Sigmoid colon (tissue), 7 donors: Measurements from ENCODE around the gene IGSF21. TPM values are rescaled to one million over a fixed set of nuclear protein-coding genes. Genes with fewer than 3 reads are reported as not detected.

ENCODE experiments used
- DNase-seq: peaks from one replicate; pipeline ENCODE4 v3.0.0-alpha.2; 2019
- H3K27ac ChIP-seq, 4 donors: fragments of 200-600 bp; sonication (generic); one replicate each; pipeline ENCODE4 v1.5.1; 2016 to 2019; ENCODE audit warnings: mild to moderate bottlenecking in 1 of 4
- H3K27me3 ChIP-seq, 3 donors: fragments of 200-600 bp; sonication (generic); one replicate each; pipeline ENCODE4 v1.5.1; 2019; ENCODE audit warnings: mild to moderate bottlenecking in 1 of 3
- H3K36me3 ChIP-seq, 4 donors: fragments of 200-600 bp; sonication (generic); one replicate each; pipeline ENCODE4 v1.5.1; 2016 to 2019
- H3K4me1 ChIP-seq, 4 donors: fragments of 200-600 bp; sonication (generic); one replicate each; pipeline ENCODE4 v1.5.1; 2017 to 2019
- H3K4me3 ChIP-seq, 4 donors: fragments of 200-600 bp; sonication (generic); one replicate each; pipeline ENCODE4 v1.5.1; 2017 to 2019; ENCODE audit warnings: mild to moderate bottlenecking in 2 of 4, moderate library complexity in 1 of 4
- H3K9me3 ChIP-seq, 4 donors: fragments of 200-600 bp in 3 of 4; sonication (generic) in 3 of 4; one replicate each; pipeline versions ENCODE4 v1.5.1 to v1.6.1; 2013 to 2019
- EP300 ChIP-seq, 4 donors: sonication (generic); formaldehyde crosslinking; IDR thresholded peaks; one replicate each; pipeline ENCODE4 v1.6.1; 2017; ENCODE audit warnings: antibody characterized with exemption in 4 of 4
- POLR2A ChIP-seq, 2 donors: fragments of 450-650 bp; IDR thresholded peaks; one replicate each; pipeline ENCODE4 v1.6.1; 2016; ENCODE audit warnings: antibody characterized with exemption in 2 of 2, mild to moderate bottlenecking in 2 of 2, moderate library complexity in 2 of 2
- POLR2AphosphoS5 ChIP-seq, 4 donors: sonication (generic); formaldehyde crosslinking; IDR thresholded peaks; one replicate each; pipeline ENCODE4 v1.6.1; 2017; ENCODE audit warnings: antibody characterized with exemption in 4 of 4
- WGBS, 2 donors: extraction: QIAGEN DNeasy Blood & Tissue Kit; methylation state at CpG; one replicate each; pipeline ENCODE4 v1.1.7; 2013; 5-methylcytosine and 5-hydroxymethylcytosine counted together
- intact Hi-C: fragments of 100-400 bp; cut with DNase I; formaldehyde crosslinking; loops from one replicate; pipeline ENCODE4 v1.15.1; 2023
- polyA plus RNA-seq, 3 donors: library from polyadenylated mRNA; stranded (reverse); fragments of 200-250 nt; gene quantifications; one replicate each; pipeline ENCODE4 v1.2.3, GENCODE V29; 2013
- total RNA-seq, 4 donors: library from RNA; depleted of rRNA; stranded (reverse); fragments of >200 nt; gene quantifications; one replicate each; pipeline ENCODE4 v1.1.0, GENCODE V29; 2016
- TF ChIP-seq, protein P1 (sequence below), 4 experiments: fragments of 450-650 bp in 3 of 4; fragments of 200-600 bp in 1 of 4; IDR thresholded peaks; one replicate each; pipeline ENCODE4 v1.5.1; 2016 to 2019; ENCODE audit warnings: antibody characterized with exemption in 4 of 4, mild to moderate bottlenecking in 3 of 4, moderate library complexity in 2 of 4
- donor health status: healthy with polysubstance abuse.
- donor health status: Bipolar disorder and iron deficiency.
- donor health status: healthy.

Gene IGSF21
- total and polyA plus RNA-seq, 7 donors: 0.55 to 2.6 (median 1.1) TPM; not detected in 2

GRCh38 chr1:18062185-18062584 lies 45.4 kb upstream of the IGSF21 start:
- DNase-seq: no peak
- intact Hi-C loops: no loop called here
- Histone ChIP-seq H3K36me3 (no peaks in the 10 kb centered on the region), H3K4me1 (no peaks in the 10 kb centered on the region), H3K27ac (no peak overlapping the region), H3K27me3 (peaks cover 0 to 29% (median 0%) of the 10 kb centered on the region in 3 donors), H3K4me3 (no peak overlapping the region), H3K9me3 (peaks cover 0 to 3% (median 0%) of the 10 kb centered on the region in 4 donors)
- 63 to 65% methylated on average over 3 of the region's 3 CpGs for WGBS, 2 donors
- TF ChIP-seq, protein P1, sequence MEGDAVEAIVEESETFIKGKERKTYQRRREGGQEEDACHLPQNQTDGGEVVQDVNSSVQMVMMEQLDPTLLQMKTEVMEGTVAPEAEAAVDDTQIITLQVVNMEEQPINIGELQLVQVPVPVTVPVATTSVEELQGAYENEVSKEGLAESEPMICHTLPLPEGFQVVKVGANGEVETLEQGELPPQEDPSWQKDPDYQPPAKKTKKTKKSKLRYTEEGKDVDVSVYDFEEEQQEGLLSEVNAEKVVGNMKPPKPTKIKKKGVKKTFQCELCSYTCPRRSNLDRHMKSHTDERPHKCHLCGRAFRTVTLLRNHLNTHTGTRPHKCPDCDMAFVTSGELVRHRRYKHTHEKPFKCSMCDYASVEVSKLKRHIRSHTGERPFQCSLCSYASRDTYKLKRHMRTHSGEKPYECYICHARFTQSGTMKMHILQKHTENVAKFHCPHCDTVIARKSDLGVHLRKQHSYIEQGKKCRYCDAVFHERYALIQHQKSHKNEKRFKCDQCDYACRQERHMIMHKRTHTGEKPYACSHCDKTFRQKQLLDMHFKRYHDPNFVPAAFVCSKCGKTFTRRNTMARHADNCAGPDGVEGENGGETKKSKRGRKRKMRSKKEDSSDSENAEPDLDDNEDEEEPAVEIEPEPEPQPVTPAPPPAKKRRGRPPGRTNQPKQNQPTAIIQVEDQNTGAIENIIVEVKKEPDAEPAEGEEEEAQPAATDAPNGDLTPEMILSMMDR (IDR thresholded peaks at IDR 0.05): no peak
- no peak for TF ChIP-seq POLR2A (IDR thresholded peaks at IDR 0.05)
- TF ChIP-seq EP300 (IDR thresholded peaks at IDR 0.05): no peak
- no peak for TF ChIP-seq POLR2AphosphoS5 (IDR thresholded peaks at IDR 0.05)

GRCh38 chr1:18064534-18064933 lies 43.1 kb upstream of the IGSF21 start:
- Histone ChIP-seq H3K4me1 (no peaks in the 10 kb centered on the region), H3K36me3 (no peaks in the 10 kb centered on the region), H3K4me3 (no peak overlapping the region), H3K27me3 (peaks cover 0 to 9% (median 0%) of the 10 kb centered on the region in 3 donors), H3K9me3 (peaks cover 0 to 3% (median 0%) of the 10 kb centered on the region in 4 donors), H3K27ac (no peak overlapping the region)
- intact Hi-C loops: no loop called here
- WGBS, 2 donors: 2 to 19% methylated on average over 7 of the region's 7 CpGs
- TF ChIP-seq POLR2A (IDR thresholded peaks at IDR 0.05) (no peak), POLR2AphosphoS5 (IDR thresholded peaks at IDR 0.05) (no peak), EP300 (IDR thresholded peaks at IDR 0.05) (no peak)
- TF ChIP-seq, protein P1 (IDR thresholded peaks at IDR 0.05): no peak
- no peak for DNase-seq

DNA sequence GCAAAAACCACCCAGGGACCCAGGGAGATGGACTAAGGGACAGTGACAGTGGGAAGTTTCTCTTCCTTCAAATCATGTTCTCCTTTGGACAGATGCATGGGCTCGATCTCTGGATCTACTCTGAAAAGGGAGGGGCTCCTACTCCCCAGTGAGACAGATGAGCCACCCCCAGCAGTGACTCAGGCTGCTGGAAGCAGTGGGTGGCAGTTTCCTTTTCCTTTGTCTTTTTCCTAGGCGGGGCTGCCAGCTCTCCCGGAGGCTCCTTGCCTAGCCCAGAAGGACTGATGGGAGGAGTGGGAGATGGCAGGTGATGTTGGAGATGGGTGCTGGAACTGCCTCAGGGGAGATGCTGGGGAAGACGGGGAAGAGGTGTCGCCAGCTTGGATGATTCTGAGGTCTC lies 41.0 kb upstream of the IGSF21 start:
- no peak for DNase-seq
- Histone ChIP-seq H3K4me3 (no peak overlapping the region), H3K9me3 (peaks cover 0 to 3% (median 0%) of the 10 kb centered on the region in 4 donors), H3K27me3 (peaks cover 0 to 9% (median 0%) of the 10 kb centered on the region in 3 donors), H3K36me3 (no peaks in the 10 kb centered on the region), H3K27ac (no peak overlapping the region), H3K4me1 (no peaks in the 10 kb centered on the region)
- TF ChIP-seq POLR2A (IDR thresholded peaks at IDR 0.05) (no peak), POLR2AphosphoS5 (IDR thresholded peaks at IDR 0.05) (no peak), EP300 (IDR thresholded peaks at IDR 0.05) (no peak)
- TF ChIP-seq, protein P1 (IDR thresholded peaks at IDR 0.05): no peak
- 75 to 82% methylated on average over 5 of the region's 5 CpGs for WGBS, 2 donors
- intact Hi-C loops: no loop called here

DNA sequence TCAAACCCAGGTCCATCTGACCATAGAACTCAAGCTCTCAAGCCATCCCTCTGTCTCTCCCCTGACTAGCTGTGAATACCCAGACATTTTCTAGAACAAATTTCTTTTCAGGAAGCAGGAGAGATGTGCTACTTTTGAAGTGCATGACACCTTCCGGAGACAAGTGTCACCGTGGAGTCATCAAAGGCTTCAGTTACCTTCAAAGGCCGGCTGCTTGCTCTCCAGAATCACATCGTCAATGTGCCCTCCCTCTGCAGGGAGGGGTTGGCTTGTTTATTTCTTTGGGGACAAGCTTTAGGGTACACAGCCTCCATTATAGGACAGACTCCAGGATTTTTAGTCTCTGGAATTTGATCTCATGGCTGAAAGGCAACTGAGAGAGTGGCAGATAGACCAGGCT lies 37.7 kb upstream of the IGSF21 start:
- no peak overlapping the region for H3K4me3 ChIP-seq
- peaks cover 0 to 18% (median 0%) of the 10 kb centered on the region in 3 donors for H3K27me3 ChIP-seq
- no peaks in the 10 kb centered on the region for H3K9me3 ChIP-seq
- H3K27ac ChIP-seq: no peak overlapping the region
- no peaks in the 10 kb centered on the region for H3K4me1 ChIP-seq
- no peaks in the 10 kb centered on the region for H3K36me3 ChIP-seq
- WGBS, 2 donors: 45 to 65% methylated on average over 4 of the region's 4 CpGs
- no peak for DNase-seq
- TF ChIP-seq, protein P1 (IDR thresholded peaks at IDR 0.05): no peak
- no peak for TF ChIP-seq POLR2AphosphoS5 (IDR thresholded peaks at IDR 0.05)
- intact Hi-C loops: no loop called here

DNA sequence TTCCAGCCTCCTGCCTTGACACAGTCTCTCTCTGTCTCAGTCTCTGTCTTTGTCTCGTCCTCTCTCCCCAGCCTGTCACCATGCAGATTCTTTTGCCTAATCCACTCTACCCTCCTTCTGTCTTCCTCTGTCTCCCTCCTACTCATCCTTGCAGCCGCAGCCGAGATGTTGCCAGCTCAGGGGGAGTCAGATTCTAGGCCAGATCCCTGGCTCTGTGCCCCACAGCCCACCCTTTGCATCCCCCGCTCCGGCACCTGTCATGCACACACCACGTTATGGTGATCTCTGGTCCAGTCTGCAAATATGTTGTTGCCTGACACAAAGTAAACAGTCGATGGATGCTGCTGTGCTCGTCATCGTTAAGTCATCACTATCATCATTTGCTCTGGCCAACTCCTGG lies 35.5 kb upstream of the IGSF21 start:
- no peaks in the 10 kb centered on the region for H3K36me3 ChIP-seq
- H3K27me3 ChIP-seq: peaks cover 0 to 9% (median 0%) of the 10 kb centered on the region in 3 donors
- no peaks in the 10 kb centered on the region for H3K4me1 ChIP-seq
- no peak overlapping the region for H3K4me3 ChIP-seq
- 80 to 81% methylated on average over 9 of the region's 9 CpGs for WGBS, 2 donors
- TF ChIP-seq POLR2AphosphoS5 (IDR thresholded peaks at IDR 0.05) (no peak), EP300 (IDR thresholded peaks at IDR 0.05) (no peak)
- no peak for DNase-seq
- H3K9me3 ChIP-seq: no peaks in the 10 kb centered on the region
- intact Hi-C loops: no loop called here
- H3K27ac ChIP-seq: no peak overlapping the region
